Femur (tissue), 1 donor: ENCODE measurements around the gene INPP5J.
"Not testable (repeated sequence)": the region's sequence is repeated elsewhere in the genome, so short reads cannot be mapped to it uniquely, and the experiment has no call there.

Source experiments
- DNase-seq: peaks from one replicate; pipeline ENCODE4 v3.0.0-alpha.2; 2017

The INPP5J gene

GRCh38 chr22:31087744-31088215 lies 35.0 kb upstream of the INPP5J start:
- no peak for DNase-seq

GRCh38 chr22:31088233-31088986 lies 34.4 kb upstream of the INPP5J start:
- DNase-seq, result peak; percentile 26

GRCh38 chr22:31089160-31090100 lies 33.3 kb upstream of the INPP5J start:
- peak; percentile 51 for DNase-seq

- peak; percentile 17 for DNase-seq
These were observed 32.3 kb upstream of the INPP5J start for GRCh38 chr22:31090217-31091085.

- peak; percentile 34 for DNase-seq
These were observed 31.4 kb upstream of the INPP5J start for GRCh38 chr22:31091106-31091975.

GRCh38 chr22:31092161-31092560 lies 30.6 kb upstream of the INPP5J start:
- no peak for DNase-seq

GRCh38 chr22:31093086-31093850 lies 29.5 kb upstream of the INPP5J start:
- DNase-seq, result peak; percentile 80

GRCh38 chr22:31094021-31094551 lies 28.7 kb upstream of the INPP5J start:
- DNase-seq, result peak; percentile 65

GRCh38 chr22:31094741-31095140 lies 28.0 kb upstream of the INPP5J start:
- no peak for DNase-seq

GRCh38 chr22:31095637-31096249 lies 27.0 kb upstream of the INPP5J start:
- no peak for DNase-seq

GRCh38 chr22:31096657-31097279 lies 26.0 kb upstream of the INPP5J start:
- peak; percentile 19 for DNase-seq

- DNase-seq, result not testable (repeated sequence)
These were observed 25.2 kb upstream of the INPP5J start for GRCh38 chr22:31097539-31097938.

- no peak for DNase-seq
These were observed 24.7 kb upstream of the INPP5J start for GRCh38 chr22:31097941-31098631.

- DNase-seq, result peak; percentile 57
These were observed 24.1 kb upstream of the INPP5J start for GRCh38 chr22:31098632-31099110.

GRCh38 chr22:31099386-31099785 lies 23.4 kb upstream of the INPP5J start:
- DNase-seq, result no peak

- peak; percentile 24 for DNase-seq
These were observed 22.7 kb upstream of the INPP5J start for GRCh38 chr22:31099841-31100761.

- DNase-seq, result no peak
These were observed 21.8 kb upstream of the INPP5J start for GRCh38 chr22:31100762-31101525.
